Astrocyte (in vitro differentiated cells and primary cell): Measurements from ENCODE around the gene CCNL2. TPM values are rescaled to one million over a fixed set of nuclear protein-coding genes. Genes with fewer than 3 reads are reported as not detected.
"Not testable (repeated sequence)": the region's sequence is repeated elsewhere in the genome, so short reads cannot be mapped to it uniquely, and the experiment has no call there.

Source experiments
- DNase-seq: peaks from one replicate; pipeline ENCODE4 v3.0.0-alpha.2; 2010; ENCODE audit warnings: low read depth
- FAIRE-seq: peaks from 2 replicates; lab custom pipeline; 2011; peaks lifted over from hg19 to GRCh38; lab: Jason Lieb, UNC
- H2AFZ ChIP-seq: 2 replicates; pipeline ENCODE4 v1.6.0; 2012; ENCODE audit warnings: low read depth, low read length, inconsistent platforms
- H3K27ac ChIP-seq: 2 replicates; pipeline ENCODE4 v1.5.1; 2011; ENCODE audit warnings: low read depth, low read length, inconsistent platforms
- H3K27me3 ChIP-seq: 2 replicates; pipeline ENCODE4 v1.6.0; 2011; ENCODE audit warnings: low read length, inconsistent platforms; ENCODE audit not compliant: insufficient read depth
- H3K36me3 ChIP-seq: 2 replicates; pipeline ENCODE4 v1.5.1; 2011; ENCODE audit warnings: low read length, inconsistent platforms; ENCODE audit not compliant: insufficient read depth
- H3K4me1 ChIP-seq: 2 replicates; pipeline ENCODE4 v1.5.1; 2011; ENCODE audit warnings: low read length, inconsistent platforms; ENCODE audit not compliant: insufficient read depth
- H3K4me2 ChIP-seq: 2 replicates; pipeline ENCODE4 v1.6.0; 2012; ENCODE audit warnings: low read length, inconsistent platforms
- H3K4me3 ChIP-seq: 2 replicates; pipeline ENCODE4 v1.5.1; 2011; ENCODE audit warnings: low read depth, mild to moderate bottlenecking, low read length, inconsistent platforms; ENCODE audit not compliant: insufficient read depth
- H3K79me2 ChIP-seq: 2 replicates; pipeline ENCODE4 v1.6.0; 2012; ENCODE audit warnings: mild to moderate bottlenecking, low read length, inconsistent platforms; ENCODE audit not compliant: insufficient read depth
- H3K9ac ChIP-seq: 2 replicates; pipeline ENCODE4 v1.6.0; 2012; ENCODE audit warnings: mild to moderate bottlenecking, low read length, inconsistent platforms
- H3K9me3 ChIP-seq: 2 replicates; pipeline ENCODE4 v1.5.1; 2012; ENCODE audit warnings: low read depth, mild to moderate bottlenecking, low read length, inconsistent platforms; ENCODE audit not compliant: insufficient read depth
- H4K20me1 ChIP-seq: 2 replicates; pipeline ENCODE4 v1.6.0; 2012; ENCODE audit warnings: low read length, inconsistent platforms; ENCODE audit not compliant: insufficient read depth
- H3K27ac Mint-ChIP-seq: one replicate; pipeline ENCODE4 v1.8.0; 2021; ENCODE audit warnings: mild to moderate bottlenecking, mixed read lengths; ENCODE audit not compliant: unreplicated experiment
- H3K27me3 Mint-ChIP-seq: one replicate; pipeline ENCODE4 v1.8.0; 2021; ENCODE audit warnings: low read depth, mixed read lengths; ENCODE audit not compliant: unreplicated experiment
- H3K36me3 Mint-ChIP-seq: one replicate; pipeline ENCODE4 v1.8.0; 2021; ENCODE audit warnings: low read depth, mixed read lengths; ENCODE audit not compliant: unreplicated experiment
- H3K4me1 Mint-ChIP-seq: one replicate; pipeline ENCODE4 v1.8.0; 2021; ENCODE audit warnings: low read depth, mixed read lengths; ENCODE audit not compliant: unreplicated experiment
- H3K4me3 Mint-ChIP-seq: one replicate; pipeline ENCODE4 v1.8.0; 2021; ENCODE audit warnings: mild to moderate bottlenecking, moderate library complexity, mixed read lengths; ENCODE audit not compliant: unreplicated experiment
- H3K9me3 Mint-ChIP-seq: one replicate; pipeline ENCODE4 v1.8.0; 2021; ENCODE audit warnings: mild to moderate bottlenecking, mixed read lengths; ENCODE audit not compliant: unreplicated experiment
- EZH2 ChIP-seq: IDR thresholded peaks from 2 replicates; pipeline ENCODE4 v1.6.1; 2012; ENCODE audit warnings: mild to moderate bottlenecking, low read length, inconsistent platforms; ENCODE audit not compliant: insufficient read depth
- total RNA-seq: library from RNA; stranded (reverse); gene quantifications from 2 replicates; pipeline ENCODE4 v1.2.1, GENCODE V29; 2021
- TF ChIP-seq, protein P1 (sequence below): IDR thresholded peaks from 2 replicates; pipeline ENCODE4 v1.5.1; 2011; ENCODE audit warnings: low read depth, mild to moderate bottlenecking, inconsistent platforms, low read length, moderate library complexity; ENCODE audit not compliant: insufficient read depth

CCNL2 gene
- total RNA-seq, 1 donor from 2014 or later: 194 TPM

DNA sequence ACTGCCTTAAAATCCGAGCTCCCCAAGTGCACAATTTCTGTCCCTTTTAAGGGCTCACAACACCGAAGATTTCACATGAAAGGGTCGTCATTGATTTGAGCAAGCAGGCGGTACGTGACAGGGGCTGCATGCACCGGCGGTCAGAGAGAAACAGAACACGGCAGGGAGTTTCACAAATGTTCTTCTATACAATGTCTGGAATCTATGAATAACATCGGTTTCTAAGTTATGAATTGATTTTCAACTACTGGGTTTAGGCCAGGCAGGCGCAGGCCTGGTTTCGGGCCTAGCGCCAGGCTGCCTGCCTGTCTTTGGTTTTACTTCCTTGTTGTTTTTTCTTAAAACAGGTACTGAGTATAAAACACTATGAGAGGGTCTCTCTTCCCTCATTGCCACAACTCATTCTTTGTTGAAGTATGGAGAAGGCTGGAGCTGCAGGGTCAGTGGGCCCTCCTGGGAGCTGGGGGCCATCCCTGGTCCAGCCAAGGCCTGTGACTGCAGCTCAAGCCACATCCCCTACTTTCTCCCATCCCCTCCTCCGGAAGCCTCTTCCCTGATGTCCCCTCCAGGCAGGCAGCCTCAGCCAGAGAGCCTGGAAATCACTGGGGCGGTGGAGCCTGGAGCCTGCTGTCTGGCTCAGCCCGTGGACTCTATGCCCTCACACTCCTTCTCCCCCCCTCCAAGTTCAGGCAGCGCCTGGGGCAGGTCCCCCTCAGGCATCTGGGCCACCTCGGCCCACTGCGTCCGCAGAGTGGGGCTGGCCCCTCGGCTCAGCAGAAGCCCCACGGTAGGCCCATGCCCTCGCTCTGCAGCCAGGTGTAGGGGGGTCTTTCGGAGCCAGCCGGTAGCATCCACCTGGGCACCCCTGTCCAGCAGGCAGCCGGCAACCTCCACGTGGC lies 19.6 kb upstream of the CCNL2 start:
- H3K9ac ChIP-seq: no peak overlapping the region
- no peaks in the 10 kb centered on the region for H3K27me3 ChIP-seq
- H3K4me3 Mint-ChIP-seq: no peak overlapping the region
- no peaks in the 10 kb centered on the region for H3K27me3 Mint-ChIP-seq
- no peak overlapping the region for H3K27ac ChIP-seq
- no peak for TF ChIP-seq EZH2
- TF ChIP-seq, protein P1, sequence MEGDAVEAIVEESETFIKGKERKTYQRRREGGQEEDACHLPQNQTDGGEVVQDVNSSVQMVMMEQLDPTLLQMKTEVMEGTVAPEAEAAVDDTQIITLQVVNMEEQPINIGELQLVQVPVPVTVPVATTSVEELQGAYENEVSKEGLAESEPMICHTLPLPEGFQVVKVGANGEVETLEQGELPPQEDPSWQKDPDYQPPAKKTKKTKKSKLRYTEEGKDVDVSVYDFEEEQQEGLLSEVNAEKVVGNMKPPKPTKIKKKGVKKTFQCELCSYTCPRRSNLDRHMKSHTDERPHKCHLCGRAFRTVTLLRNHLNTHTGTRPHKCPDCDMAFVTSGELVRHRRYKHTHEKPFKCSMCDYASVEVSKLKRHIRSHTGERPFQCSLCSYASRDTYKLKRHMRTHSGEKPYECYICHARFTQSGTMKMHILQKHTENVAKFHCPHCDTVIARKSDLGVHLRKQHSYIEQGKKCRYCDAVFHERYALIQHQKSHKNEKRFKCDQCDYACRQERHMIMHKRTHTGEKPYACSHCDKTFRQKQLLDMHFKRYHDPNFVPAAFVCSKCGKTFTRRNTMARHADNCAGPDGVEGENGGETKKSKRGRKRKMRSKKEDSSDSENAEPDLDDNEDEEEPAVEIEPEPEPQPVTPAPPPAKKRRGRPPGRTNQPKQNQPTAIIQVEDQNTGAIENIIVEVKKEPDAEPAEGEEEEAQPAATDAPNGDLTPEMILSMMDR: no peak
- no peaks in the 10 kb centered on the region for H4K20me1 ChIP-seq
- H3K4me1 Mint-ChIP-seq: peaks cover 13% of the 10 kb centered on the region
- H3K36me3 Mint-ChIP-seq: peaks cover 3% of the 10 kb centered on the region
- H3K4me3 ChIP-seq: no peak overlapping the region
- H3K9me3 Mint-ChIP-seq: no peaks in the 10 kb centered on the region
- no peaks in the 10 kb centered on the region for H3K79me2 ChIP-seq
- DNase-seq (no peak), FAIRE-seq (no peak)
- no peak overlapping the region for H2AFZ ChIP-seq
- H3K4me2 ChIP-seq: no peak overlapping the region
- no peaks in the 10 kb centered on the region for H3K9me3 ChIP-seq
- H3K36me3 ChIP-seq: no peaks in the 10 kb centered on the region
- H3K27ac Mint-ChIP-seq: peak overlapping the region; percentile 72
- H3K4me1 ChIP-seq: peaks cover 12% of the 10 kb centered on the region

DNA sequence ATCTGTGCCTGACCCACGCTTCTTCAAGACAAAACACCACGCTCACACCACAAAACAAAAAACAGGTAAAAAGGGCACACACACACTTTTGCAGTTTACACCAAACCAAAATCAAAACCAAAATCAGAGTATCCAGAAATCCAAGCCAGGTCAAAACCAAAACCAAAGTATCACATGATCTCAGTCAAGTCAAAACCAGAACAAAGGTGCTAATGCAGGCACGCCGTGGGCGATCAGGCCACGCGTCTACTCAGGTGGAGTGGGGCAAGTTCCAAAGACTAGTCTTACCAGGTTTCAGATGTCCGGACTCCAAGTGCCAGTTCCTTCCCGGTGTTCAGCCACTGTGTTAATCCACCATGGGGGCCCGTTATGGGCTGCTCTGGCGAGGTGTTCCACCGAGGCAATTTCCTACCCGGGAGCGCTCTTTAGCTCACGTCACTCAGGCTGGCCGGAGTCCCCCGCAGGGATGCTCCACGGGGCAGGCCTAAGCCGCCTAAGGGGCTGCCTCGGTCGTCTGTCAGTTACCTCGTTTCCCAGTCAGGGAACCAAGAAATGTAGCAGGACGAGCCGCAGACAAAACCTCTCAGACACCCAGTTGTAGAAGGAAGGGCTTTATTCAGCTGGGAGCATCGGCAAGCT lies 18.8 kb upstream of the CCNL2 start:
- H3K9me3 ChIP-seq, H3K4me1 ChIP-seq, FAIRE-seq, H3K27ac ChIP-seq, H3K27me3 Mint-ChIP-seq, H3K27me3 ChIP-seq, H3K36me3 ChIP-seq, H3K79me2 ChIP-seq, H2AFZ ChIP-seq, H3K4me3 ChIP-seq, H3K9me3 Mint-ChIP-seq, DNase-seq, H4K20me1 ChIP-seq, H3K4me2 ChIP-seq, H3K9ac ChIP-seq, H3K4me3 Mint-ChIP-seq, H3K36me3 Mint-ChIP-seq, H3K27ac Mint-ChIP-seq: not testable (repeated sequence)
- H3K4me1 Mint-ChIP-seq: peaks cover 10% of the 10 kb centered on the region

DNA sequence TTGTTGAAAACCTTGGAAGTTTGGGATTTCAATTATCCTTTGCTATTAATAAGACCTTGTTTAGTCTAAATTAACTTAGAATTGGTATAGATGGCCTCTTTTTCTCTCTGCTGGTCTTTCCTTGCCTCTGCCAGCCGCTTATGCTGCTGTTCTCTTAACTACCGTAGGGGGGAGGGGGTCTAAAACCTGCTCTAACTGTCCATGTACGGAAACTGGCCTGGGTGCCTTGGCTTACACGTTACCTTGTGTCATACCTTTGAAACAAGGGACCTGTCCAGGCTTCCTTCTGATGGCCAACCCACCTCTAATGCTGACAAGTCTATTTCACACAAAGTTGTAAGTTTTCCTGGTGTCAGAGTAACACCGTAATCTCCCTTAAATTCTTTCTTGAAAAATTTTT lies 18.3 kb upstream of the CCNL2 start:
- H3K27me3 ChIP-seq, H3K4me2 ChIP-seq, H3K4me3 ChIP-seq, DNase-seq, H3K9me3 Mint-ChIP-seq, H3K4me1 ChIP-seq, H3K36me3 ChIP-seq, H3K4me3 Mint-ChIP-seq, H2AFZ ChIP-seq, H3K36me3 Mint-ChIP-seq, H3K27ac ChIP-seq, H3K27ac Mint-ChIP-seq, H3K4me1 Mint-ChIP-seq, H3K79me2 ChIP-seq, H4K20me1 ChIP-seq, FAIRE-seq, H3K9ac ChIP-seq, H3K27me3 Mint-ChIP-seq, H3K9me3 ChIP-seq: not testable (repeated sequence)
